Ascending aorta (tissue), 2 donors: ENCODE results near the gene JOSD2. TPM values are rescaled to one million over a fixed set of nuclear protein-coding genes. Genes with fewer than 3 reads are reported as not detected.

ENCODE experiments used
- DNase-seq, 2 donors: peaks; one replicate each; pipeline ENCODE4 v3.0.0-alpha.2; 2019; ENCODE audit warnings: low spot score in 2 of 2
- H3K27ac ChIP-seq, 2 donors: fragments of 200-600 bp; sonication (generic); one replicate each; pipeline ENCODE4 v1.5.1; 2016 to 2017; ENCODE audit warnings: mild to moderate bottlenecking in 1 of 2
- H3K27me3 ChIP-seq: fragments of 200-600 bp; sonication (generic); one replicate; pipeline ENCODE4 v1.5.1; 2017
- H3K36me3 ChIP-seq, 2 donors: fragments of 200-600 bp; sonication (generic); one replicate each; pipeline ENCODE4 v1.5.1; 2016
- H3K4me1 ChIP-seq, 2 donors: fragments of 200-600 bp; sonication (generic); one replicate each; pipeline ENCODE4 v1.5.1; 2016 to 2017; ENCODE audit warnings: mild to moderate bottlenecking in 1 of 2
- H3K4me3 ChIP-seq, 2 donors: fragments of 200-600 bp; sonication (generic); one replicate each; pipeline ENCODE4 v1.5.1; 2016 to 2017; ENCODE audit warnings: mild to moderate bottlenecking in 1 of 2
- H3K9me3 ChIP-seq, 2 donors: fragments of 200-600 bp; sonication (generic); one replicate each; pipeline ENCODE4 v1.5.1; 2016
- intact Hi-C: fragments of 100-400 bp; cut with DNase I; formaldehyde crosslinking; loops from one replicate; pipeline ENCODE4 v1.15.1; 2023
- total RNA-seq: library from RNA; depleted of rRNA; stranded (reverse); fragments of >200 nt; gene quantifications from one replicate; pipeline ENCODE4 v1.1.0, GENCODE V29; 2016
- TF ChIP-seq, protein P1 (sequence below), 3 experiments: fragments of 200-600 bp in 2 of 3; fragments of 450-650 bp in 1 of 3; sonication (generic) in 2 of 3; IDR thresholded peaks; one replicate each; pipeline ENCODE4 v1.5.1; 2016 to 2019; ENCODE audit warnings: antibody characterized with exemption in 3 of 3, mild to moderate bottlenecking in 1 of 3, moderate library complexity in 1 of 3

The JOSD2 gene
- total RNA-seq, 1 donor from 2014 or later: 169 TPM

DNA sequence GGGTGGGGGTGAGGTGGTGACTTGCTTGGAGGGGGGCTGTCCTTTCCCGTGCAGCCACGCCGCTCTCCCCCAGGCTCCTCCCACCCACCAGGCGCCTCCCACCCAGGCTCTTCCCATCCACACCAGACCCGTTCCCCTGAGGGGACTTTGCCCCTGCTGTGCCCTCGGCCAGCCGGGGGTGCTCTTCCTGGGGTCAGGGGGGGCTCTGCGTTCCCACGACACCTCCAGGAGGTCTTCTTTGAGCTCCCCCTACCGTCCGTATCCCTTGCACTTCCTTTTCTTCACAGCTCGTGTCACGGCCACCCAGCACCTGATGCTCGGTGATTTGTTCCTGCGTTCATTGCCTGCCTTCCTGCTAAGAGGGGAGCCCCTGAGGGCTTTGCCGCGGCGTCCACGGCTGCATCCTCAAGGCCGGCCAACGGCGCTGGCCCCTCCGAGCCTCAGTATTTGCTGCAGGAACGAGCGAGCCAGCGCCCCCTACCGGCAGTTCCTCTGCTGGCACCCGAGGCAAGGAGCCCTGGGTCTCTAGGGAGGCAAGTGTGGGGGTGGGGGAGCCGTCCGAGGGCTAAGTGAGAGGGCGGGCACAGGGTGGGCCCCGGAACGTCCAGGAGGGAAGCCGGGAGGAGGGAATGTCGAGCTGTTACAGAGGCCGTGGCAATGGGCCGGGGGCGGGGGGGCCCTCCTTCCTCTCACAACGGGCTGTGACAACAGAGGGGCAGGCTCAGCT is 45.5 kb upstream of the JOSD2 start:
- intact Hi-C loops: no loop called here

DNA sequence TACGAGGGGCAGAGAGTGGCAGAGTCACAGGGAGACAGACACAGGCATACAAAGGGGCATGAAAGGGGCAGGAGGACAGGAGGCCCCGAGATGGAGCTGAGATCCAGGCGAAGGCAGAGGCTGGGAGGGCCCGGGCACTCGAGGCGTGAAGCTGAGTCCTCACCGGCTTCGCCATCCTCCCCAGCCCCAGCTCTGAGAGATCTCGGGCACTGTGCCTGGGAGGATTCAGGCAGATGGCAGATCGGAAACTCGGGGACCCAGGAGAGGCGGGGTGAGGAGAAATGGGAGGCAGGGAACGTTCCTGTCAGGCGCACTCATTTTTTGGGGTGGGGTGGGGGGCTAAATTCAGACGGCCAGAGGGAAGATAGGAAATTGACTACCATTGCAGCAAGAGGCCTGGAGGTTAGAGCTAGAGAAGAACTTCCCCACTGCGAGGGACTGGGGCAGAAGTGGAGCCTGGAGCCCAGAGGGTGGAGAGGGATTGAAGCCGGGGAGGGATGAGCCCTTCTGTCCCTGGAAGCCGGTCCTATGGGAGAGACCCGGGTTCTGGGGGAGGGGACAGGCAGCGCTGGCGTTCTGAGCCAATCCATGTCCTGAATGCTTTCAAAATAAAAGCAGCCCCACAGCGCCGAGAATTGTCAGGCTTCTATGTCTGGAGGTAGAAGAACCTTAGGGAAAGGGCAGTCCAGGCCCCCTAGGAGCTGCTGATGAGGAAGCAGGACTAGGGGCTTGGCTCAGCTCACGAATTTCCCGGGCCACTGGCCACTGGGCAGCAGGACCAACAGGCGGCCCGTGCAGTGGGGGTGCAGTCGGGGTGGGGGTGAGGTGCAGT is 44.7 kb upstream of the JOSD2 start:
- Histone ChIP-seq H3K4me3 (peak overlapping the region in 1 of 2 donors; percentile 64), H3K36me3 (no peaks in the 10 kb centered on the region), H3K9me3 (no peaks in the 10 kb centered on the region), H3K27me3 (peaks cover 8% of the 10 kb centered on the region), H3K4me1 (peaks cover 0 to 4% of the 10 kb centered on the region in 2 donors), H3K27ac (no peak overlapping the region)
- DNase-seq: no peak
- intact Hi-C loops: no loop called here
- TF ChIP-seq, protein P1, sequence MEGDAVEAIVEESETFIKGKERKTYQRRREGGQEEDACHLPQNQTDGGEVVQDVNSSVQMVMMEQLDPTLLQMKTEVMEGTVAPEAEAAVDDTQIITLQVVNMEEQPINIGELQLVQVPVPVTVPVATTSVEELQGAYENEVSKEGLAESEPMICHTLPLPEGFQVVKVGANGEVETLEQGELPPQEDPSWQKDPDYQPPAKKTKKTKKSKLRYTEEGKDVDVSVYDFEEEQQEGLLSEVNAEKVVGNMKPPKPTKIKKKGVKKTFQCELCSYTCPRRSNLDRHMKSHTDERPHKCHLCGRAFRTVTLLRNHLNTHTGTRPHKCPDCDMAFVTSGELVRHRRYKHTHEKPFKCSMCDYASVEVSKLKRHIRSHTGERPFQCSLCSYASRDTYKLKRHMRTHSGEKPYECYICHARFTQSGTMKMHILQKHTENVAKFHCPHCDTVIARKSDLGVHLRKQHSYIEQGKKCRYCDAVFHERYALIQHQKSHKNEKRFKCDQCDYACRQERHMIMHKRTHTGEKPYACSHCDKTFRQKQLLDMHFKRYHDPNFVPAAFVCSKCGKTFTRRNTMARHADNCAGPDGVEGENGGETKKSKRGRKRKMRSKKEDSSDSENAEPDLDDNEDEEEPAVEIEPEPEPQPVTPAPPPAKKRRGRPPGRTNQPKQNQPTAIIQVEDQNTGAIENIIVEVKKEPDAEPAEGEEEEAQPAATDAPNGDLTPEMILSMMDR (IDR thresholded peaks at IDR 0.05): no peak

More for the DNA sequence above, 45.5 kb upstream of the JOSD2 start:
- TF ChIP-seq, protein P1 (IDR thresholded peaks at IDR 0.05): peak; percentile 12 to 77 (median 63)
- Histone ChIP-seq H3K9me3 (no peaks in the 10 kb centered on the region), H3K4me3 (peak overlapping the region; percentile 36 to 64), H3K36me3 (no peaks in the 10 kb centered on the region), H3K4me1 (peaks cover 0 to 4% of the 10 kb centered on the region in 2 donors), H3K27ac (no peak overlapping the region), H3K27me3 (peaks cover 8% of the 10 kb centered on the region)
- peak in 1 of 2 donors; percentile 83 for DNase-seq

DNA sequence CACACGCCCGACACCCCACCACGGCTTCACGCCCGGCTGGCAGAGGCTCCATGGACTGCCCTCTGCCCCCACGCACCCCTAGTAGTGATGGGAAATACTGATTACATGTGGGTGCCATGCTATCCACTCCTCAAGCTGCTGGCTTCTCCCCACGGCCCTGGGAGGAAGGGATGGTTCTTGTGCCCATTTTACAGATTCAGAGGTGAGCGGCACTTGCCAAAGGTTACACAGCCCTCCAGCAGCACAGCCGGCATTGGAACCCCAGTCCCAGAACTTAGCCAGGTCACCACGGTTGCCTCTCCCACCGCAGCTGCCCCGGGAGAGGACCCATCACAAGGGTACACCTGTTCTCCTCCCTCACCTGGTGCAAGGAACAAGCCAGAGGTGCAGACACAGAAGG is 44.0 kb upstream of the JOSD2 start:
- Histone ChIP-seq H3K9me3 (no peaks in the 10 kb centered on the region), H3K4me1 (peaks cover 0 to 4% of the 10 kb centered on the region in 2 donors), H3K4me3 (no peak overlapping the region), H3K27ac (no peak overlapping the region), H3K27me3 (peaks cover 8% of the 10 kb centered on the region), H3K36me3 (no peaks in the 10 kb centered on the region)
- intact Hi-C loops: no loop called here
- DNase-seq: no peak
- TF ChIP-seq, protein P1 (IDR thresholded peaks at IDR 0.05): no peak

DNA sequence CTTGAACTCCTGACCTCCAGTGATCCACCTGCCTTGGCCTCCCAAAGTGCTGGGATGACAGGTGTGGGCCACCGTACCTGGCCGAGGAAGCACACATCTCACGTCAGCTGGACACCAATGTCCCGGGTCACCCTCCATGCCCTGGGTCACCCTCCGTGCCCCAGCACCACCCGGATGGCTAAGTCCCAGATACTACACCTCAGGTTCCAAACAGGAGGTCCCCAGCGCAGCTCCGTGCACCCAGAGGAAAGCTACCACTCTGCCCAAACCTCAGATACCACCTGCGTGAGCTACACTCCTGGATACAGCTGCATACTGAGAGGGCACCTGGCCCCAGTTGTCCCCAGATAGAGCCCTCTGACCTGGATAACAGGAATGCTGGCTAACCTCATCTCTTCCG is 43.2 kb upstream of the JOSD2 start:
- H3K4me3 ChIP-seq: no peak overlapping the region
- peaks cover 0 to 4% of the 10 kb centered on the region in 2 donors for H3K4me1 ChIP-seq
- TF ChIP-seq, protein P1 (IDR thresholded peaks at IDR 0.05): no peak
- H3K27me3 ChIP-seq: peaks cover 8% of the 10 kb centered on the region
- H3K27ac ChIP-seq: no peak overlapping the region
- no peak for DNase-seq
- no peaks in the 10 kb centered on the region for H3K36me3 ChIP-seq
- no peaks in the 10 kb centered on the region for H3K9me3 ChIP-seq
- intact Hi-C loops: no loop called here

DNA sequence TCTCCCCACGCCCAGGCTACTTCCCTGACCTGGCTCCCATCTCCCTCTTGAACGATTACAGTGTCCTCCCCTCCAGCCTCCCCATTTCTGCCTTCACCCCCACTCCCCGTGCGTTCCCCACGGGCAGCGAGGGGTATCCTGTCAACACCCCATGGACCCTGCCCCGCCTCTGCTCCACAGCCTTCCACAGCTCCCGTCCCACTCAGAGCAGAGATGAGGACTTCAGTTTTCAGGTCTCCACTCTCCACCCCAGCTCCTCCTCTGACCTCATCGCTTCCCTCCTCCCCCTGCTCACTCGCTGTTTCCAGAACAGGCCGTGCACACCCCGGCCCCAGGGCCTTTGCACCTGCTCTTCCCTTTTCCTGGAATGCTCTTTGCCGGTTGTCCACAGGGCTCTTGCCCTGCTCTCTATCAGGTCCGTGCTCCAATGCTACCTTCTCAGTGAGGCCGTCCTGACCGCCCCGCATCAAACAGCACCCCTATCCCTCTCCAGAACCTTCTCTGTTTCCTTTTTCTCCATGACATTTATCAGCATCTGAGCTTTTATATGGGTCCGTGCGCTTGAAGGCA is 42.2 kb upstream of the JOSD2 start:
- intact Hi-C loops: no loop called here
- TF ChIP-seq, protein P1 (IDR thresholded peaks at IDR 0.05): no peak
- Histone ChIP-seq H3K27me3 (peaks cover 8% of the 10 kb centered on the region), H3K36me3 (no peaks in the 10 kb centered on the region), H3K27ac (no peak overlapping the region), H3K9me3 (no peaks in the 10 kb centered on the region), H3K4me1 (peaks cover 0 to 4% of the 10 kb centered on the region in 2 donors), H3K4me3 (no peak overlapping the region)
- no peak for DNase-seq
